Measurements from ENCODE around the gene RASA4B. TPM values are rescaled to one million over a fixed set of nuclear protein-coding genes. Genes with fewer than 3 reads are reported as not detected.

Gene RASA4B
- total and polyA plus RNA-seq, 2 experiments from 2014 or later, result 0.99 to 1.5 TPM

- Histone ChIP-seq H3K4me2 (peak overlapping the region; percentile 98), H3F3A (replicated peaks; ENCODE audit: low read depth) (peaks cover 6% of the 10 kb centered on the region; the same call in 1 of the 2 replicates), H3K27ac (ENCODE audit: low read depth) (no peak overlapping the region), H3K27me3 (ENCODE audit: insufficient read depth) (no peaks in the 10 kb centered on the region), H3K9me2 (ENCODE audit: insufficient read depth) (no peaks in the 10 kb centered on the region), H3K4me1 (ENCODE audit: insufficient read depth) (0 out of 2 replicates have a peak, but pooled peaks cover 11% of the 10 kb centered on the region), H2AFZ (peak overlapping the region; percentile 100), H4K20me1 (replicated peaks; ENCODE audit: insufficient read depth) (no peaks in the 10 kb centered on the region), H3K79me2 (replicated peaks; ENCODE audit: insufficient read depth) (peaks cover 21% of the 10 kb centered on the region), H3K36me3 (ENCODE audit: insufficient read depth) (no peaks in the 10 kb centered on the region), H3K4me3 (peak overlapping the region; percentile 99)
- Mint-ChIP-seq H3K27ac (peak overlapping the region; percentile 88), H3K36me3 (ENCODE audit: low read depth) (peaks cover 16% of the 10 kb centered on the region), H3K4me3 (peak overlapping the region; percentile 98), H3K27me3 (ENCODE audit: insufficient read depth, low read depth, poor library complexity) (peaks cover 16% of the 10 kb centered on the region), H3K4me1 (peaks cover 18% of the 10 kb centered on the region), H3K9me3 (peaks cover 3% of the 10 kb centered on the region; the same call in 1 of the 3 replicates)
- DNase-seq (ENCODE audit: low spot score) (no peak), ATAC-seq (peak; percentile 6)
- TF ChIP-seq POLR2AphosphoS5 (IDR thresholded peaks at IDR 0.05; ENCODE audit: low read depth) (no peak), REST (IDR thresholded peaks at IDR 0.05; ENCODE audit: unreplicated experiment) (no peak)
Observed at GRCh38 chr7:102463841-102464576, 53.6 kb downstream of the RASA4B start.

- ATAC-seq, result no peak
- Histone ChIP-seq H3K27me3 (ENCODE audit: insufficient read depth) (no peaks in the 10 kb centered on the region), H3K4me2 (no peak overlapping the region), H4K20me1 (replicated peaks; ENCODE audit: insufficient read depth) (no peaks in the 10 kb centered on the region; the same call in 1 of the 2 replicates), H3K27ac (ENCODE audit: low read depth) (no peak overlapping the region), H2AFZ (no peak overlapping the region), H3K4me1 (ENCODE audit: insufficient read depth) (0 out of 2 replicates have a peak, but pooled peaks cover 5% of the 10 kb centered on the region), H3K4me3 (no peak overlapping the region), H3K9me2 (ENCODE audit: insufficient read depth) (no peaks in the 10 kb centered on the region), H3F3A (replicated peaks; ENCODE audit: low read depth) (no peaks in the 10 kb centered on the region), H3K79me2 (replicated peaks; ENCODE audit: insufficient read depth) (peaks cover 21% of the 10 kb centered on the region), H3K36me3 (ENCODE audit: insufficient read depth) (peaks cover 7% of the 10 kb centered on the region; the same call in 1 of the 2 replicates)
- no peak for DNase-seq (ENCODE audit: low spot score)
- Mint-ChIP-seq H3K27me3 (ENCODE audit: insufficient read depth, low read depth, poor library complexity) (peaks cover 10% of the 10 kb centered on the region), H3K4me3 (no peak overlapping the region), H3K4me1 (peaks cover 8% of the 10 kb centered on the region), H3K36me3 (ENCODE audit: low read depth) (peaks cover 28% of the 10 kb centered on the region), H3K9me3 (0 out of 3 replicates have a peak, but pooled peaks cover 3% of the 10 kb centered on the region), H3K27ac (no peak overlapping the region)
- TF ChIP-seq CTCF (conservative IDR thresholded peaks at IDR 0.05; ENCODE audit: low read depth in 2 of 2), result no peak
- TF ChIP-seq JUNB (IDR thresholded peaks at IDR 0.05; ENCODE audit: unreplicated experiment), result no peak
- TF ChIP-seq CREB1 (CRISPR knock-in tag; IDR thresholded peaks at IDR 0.05; ENCODE audit: low read depth), result no peak
- no peak for TF ChIP-seq ZNF462 (CRISPR knock-in tag; IDR thresholded peaks at IDR 0.05)
- TF ChIP-seq EZH2phosphoT487 (IDR thresholded peaks at IDR 0.05; ENCODE audit: unreplicated experiment), result no peak
- TF ChIP-seq STAT1 (IDR thresholded peaks at IDR 0.05; ENCODE audit: unreplicated experiment), result no peak
- no peak for TF ChIP-seq ZNF331 (CRISPR knock-in tag; IDR thresholded peaks at IDR 0.05; ENCODE audit: low read depth)
Observed at GRCh38 chr7:102460467-102460866, 57.1 kb downstream of the RASA4B start.
